T-helper 1 cell treated with Interleukin-12 subunit alpha and Interleukin-12 subunit beta and Interleukin-4 antibody, amounts not matched to agents 30 ng/mL and 1 ng/mL, for 36 hours (primary cell): Measurements from ENCODE around the gene DLG5. TPM values are rescaled to one million over a fixed set of nuclear protein-coding genes. Genes with fewer than 3 reads are reported as not detected.

Experiments used
- intact Hi-C: fragments of 100-400 bp; cut with micrococcal nuclease; formaldehyde crosslinking; loops from one replicate; pipeline ENCODE4 v1.15.1; 2024
- total RNA-seq: library from RNA; stranded (reverse); gene quantifications from 2 replicates; pipeline ENCODE4 v1.2.3, GENCODE V29; 2022

The DLG5 gene
- total RNA-seq, 1 donor from 2014 or later: 5.6 TPM

DNA sequence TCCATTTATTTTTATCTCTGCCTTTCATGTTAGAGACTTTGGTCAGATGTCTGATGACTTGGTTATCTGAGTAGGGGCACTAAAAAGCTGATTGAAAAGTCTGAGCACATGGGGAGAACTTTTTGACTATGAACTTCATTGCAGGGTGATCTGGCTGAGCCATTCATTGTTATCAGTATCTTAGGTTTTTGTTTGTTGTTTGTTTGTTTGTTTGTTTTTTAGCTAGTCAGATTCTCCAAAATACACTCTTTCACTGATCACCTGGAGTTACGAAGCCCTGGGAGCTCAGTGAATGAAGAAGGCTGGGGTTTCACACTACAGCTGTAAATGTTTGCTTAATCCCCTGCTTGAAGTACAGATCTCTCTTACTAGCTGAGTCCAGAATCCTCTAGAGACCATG, 28.6 kb upstream of the DLG5 start:
- intact Hi-C loops: no loop called here

DNA sequence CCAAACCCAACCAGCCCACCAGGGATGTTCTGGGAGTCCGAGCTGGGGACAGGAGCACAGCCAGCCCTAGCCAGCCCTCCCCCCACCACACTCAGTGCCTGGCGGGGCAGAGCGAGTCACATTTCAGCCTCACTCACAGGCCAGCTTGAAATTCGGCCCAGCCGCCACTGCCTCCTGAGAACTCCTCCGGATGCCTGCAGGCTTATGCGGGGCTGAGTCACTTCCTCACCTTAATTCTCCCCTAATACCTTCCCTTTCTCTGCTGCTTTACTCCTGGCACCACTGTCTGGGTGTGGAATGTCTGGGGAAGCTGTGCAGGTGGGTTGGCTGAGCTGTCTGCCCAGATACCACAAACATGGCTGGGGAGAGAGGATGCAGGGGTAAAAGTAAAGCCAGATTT, 22.6 kb upstream of the DLG5 start:
- intact Hi-C loops: no loop called here

DNA sequence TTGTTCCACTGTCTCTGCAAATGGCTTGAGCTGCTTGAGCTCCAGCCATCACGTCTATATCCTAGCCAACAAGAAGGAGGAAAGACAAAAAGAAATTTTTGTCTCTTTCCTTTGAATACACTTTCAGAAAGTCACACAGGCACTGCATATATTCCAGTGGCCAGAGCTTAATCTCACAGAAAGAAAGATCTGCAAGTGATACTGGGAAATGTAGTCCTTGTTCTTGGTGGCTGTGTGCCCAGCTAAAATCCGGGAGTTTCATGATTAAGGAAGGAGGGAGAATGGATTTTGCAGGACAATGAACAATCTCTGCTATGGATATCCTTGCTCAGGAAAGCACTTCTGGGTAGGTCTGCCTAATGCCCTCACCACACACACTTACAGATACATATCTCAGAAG, 19.5 kb upstream of the DLG5 start:
- intact Hi-C loops: no loop called here

DNA sequence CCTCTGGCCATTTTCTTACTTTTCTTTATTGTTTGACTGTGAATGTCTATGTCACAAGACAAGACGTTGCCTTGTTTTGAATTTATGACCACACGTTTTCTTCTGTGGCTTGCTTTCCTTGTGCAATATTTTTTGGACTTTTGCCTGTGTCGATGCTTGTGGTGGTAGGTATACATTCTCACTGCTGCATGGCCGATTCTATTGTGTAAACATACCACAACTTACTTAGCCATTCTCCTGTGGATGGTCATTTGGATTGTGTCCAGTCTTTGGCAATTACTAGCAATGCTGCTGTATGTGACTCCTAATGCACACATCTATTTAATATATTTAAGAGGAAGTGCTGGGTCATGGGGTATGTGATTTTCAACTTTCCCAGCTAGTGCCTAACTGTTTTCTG, 18.0 kb upstream of the DLG5 start:
- intact Hi-C loops: no loop called here

DNA sequence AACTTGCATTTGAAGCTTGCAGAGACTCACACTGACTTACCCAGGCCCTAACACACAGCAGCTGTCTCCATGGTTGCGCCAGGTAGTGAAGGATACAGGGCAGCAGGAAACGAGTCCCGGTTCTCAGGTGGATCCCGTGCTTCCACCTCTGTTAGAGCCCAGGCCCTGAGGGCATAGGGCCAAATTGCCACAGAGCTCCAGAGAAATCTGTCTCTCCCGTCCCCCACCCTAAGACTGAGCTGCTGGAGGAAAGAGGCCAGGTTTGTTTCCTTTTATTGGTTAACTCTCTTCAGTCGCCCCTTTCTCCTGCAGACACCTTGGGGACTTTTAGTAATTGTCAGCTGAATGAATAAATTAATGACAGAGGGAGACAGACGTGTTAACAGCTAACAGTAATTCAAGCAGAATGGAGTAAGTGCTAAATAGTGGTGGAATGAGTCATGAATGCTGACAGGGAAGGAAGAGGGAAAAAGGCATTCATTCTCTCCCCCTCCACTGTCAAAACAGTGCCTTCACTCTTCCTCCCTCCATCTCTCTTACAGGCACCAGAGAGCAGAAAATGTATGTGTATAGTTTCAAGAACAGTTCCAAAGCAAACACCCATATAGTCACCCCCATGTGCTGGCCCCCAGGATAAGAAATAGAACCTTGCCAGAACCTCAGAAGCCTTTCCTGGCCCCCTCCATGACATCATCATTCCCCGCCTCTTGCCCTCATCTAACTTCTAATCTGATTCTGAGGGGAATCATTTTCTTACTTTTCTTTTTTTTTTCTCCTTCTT, 16.8 kb upstream of the DLG5 start:
- intact Hi-C loops: no loop called here

DNA sequence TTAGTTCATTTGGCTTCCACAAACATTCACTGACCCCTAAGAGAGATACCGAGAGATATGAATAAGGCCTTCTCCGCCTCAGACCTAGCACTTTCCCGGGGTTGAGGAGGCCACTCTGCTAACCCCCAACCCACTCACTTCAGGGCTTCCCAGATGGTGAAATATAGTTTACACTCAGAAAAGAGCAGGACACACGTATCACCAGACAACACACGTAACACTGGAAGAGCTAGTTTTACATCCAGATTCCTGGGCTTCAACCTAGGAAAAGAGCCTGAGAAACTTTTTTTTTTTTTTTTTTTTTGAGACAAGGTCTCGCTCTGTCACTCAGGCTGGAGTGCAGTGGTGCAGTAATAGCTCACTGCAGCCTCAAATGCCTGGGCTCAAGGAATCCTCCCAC, 15.2 kb upstream of the DLG5 start:
- intact Hi-C loops: no loop called here

DNA sequence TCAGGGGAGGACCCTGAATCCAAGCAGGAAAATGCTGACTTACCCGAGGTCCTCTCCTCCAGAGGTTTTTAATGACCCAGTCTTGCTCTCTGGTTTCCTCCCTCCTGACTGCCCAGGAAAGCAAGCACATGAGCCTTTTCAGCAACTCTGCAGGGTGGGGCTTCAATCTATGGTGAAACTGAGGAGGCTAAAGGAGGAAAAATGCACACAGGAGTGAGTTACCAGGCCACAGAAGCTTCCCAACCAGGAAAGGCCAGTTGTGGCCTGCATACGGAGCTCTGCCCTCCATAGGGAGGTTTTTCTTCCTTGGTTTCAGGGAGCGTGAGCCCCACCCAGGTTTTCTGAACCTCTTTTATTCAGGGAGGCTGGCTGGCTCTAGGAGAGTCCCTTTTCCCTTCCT, 14.1 kb upstream of the DLG5 start:
- intact Hi-C loops: no loop called here

DNA sequence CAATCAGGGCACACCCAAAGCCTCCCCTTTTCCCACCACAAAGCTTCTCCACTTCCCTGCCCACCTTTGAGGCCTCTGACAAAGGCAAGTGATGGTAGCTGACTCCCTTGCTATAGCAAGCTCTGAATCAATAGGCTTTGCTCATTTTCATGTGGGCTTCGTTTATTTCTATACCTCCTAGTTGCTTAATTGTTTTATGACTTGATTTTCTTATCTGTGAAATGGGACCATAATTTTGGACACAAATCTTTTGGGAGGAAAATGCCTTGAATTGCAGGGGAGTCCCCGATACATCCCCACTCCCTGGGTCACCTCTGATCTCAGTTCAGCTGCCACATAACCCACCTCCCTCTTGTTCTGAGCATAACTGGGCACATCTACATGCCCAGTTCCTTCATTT, 13.7 kb upstream of the DLG5 start:
- intact Hi-C loops: no loop called here

DNA sequence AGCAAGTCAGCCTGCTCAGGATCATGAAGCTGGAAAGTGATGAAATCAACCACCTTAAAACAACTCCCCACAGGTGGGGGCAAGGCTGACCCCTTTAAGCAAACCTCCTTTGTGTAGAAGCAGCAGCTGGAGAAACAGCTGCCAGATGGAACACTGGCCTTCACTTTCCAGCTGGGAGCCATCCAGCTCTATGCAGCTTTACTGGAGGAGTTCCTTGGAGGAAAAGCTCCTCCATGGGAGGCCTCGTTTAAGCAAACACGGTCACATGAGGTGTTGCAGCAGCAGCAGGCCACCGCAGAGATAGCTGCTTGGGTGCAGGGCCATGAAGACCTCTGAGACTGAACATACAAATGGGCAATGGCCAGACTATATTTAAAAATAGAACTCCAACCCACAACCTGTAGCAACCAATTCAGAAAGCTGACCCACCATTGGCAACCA, 13.0 kb upstream of the DLG5 start:
- intact Hi-C loops: no loop called here

DNA sequence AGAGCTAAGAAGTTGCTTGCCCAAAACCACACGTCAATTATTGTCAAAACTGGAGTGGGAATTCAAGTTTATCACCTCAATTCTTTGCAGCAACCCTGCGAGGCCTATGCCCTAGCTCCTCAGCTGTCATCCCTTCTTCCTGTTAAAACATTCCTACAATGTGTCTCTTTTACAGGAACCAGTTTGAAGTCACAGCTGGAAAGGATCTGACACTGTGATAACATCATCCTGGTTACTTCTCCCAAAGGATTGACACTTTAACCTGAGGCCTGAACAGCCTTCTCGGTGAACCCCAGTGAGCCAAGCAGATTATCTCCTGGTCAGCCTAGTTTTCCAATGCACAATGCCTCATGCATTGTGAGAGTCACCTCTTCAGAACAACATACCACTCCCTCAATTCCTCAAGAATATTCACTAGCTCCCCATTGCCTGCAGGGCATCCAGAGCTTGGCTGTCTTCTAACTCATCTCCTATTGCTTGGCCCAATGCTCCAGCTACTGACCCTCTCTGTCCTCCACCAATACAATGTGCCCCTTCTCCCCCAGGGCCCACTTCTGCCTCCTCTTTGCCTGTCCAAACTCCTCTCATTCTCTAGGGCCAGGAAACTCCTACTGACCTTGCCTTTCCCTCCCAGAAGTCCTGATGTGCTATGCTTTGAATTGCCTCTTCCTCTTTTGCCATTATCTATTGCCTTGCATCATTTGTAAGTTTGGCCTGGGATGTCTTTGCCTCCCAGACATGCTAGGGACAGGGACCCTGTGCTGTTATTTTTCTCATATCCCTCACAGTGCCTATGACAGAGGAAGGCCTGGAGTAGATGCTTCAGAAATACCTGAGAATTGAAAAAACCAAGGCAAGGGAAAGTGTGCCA, 10.4 kb upstream of the DLG5 start:
- intact Hi-C loops: no loop called here

DNA sequence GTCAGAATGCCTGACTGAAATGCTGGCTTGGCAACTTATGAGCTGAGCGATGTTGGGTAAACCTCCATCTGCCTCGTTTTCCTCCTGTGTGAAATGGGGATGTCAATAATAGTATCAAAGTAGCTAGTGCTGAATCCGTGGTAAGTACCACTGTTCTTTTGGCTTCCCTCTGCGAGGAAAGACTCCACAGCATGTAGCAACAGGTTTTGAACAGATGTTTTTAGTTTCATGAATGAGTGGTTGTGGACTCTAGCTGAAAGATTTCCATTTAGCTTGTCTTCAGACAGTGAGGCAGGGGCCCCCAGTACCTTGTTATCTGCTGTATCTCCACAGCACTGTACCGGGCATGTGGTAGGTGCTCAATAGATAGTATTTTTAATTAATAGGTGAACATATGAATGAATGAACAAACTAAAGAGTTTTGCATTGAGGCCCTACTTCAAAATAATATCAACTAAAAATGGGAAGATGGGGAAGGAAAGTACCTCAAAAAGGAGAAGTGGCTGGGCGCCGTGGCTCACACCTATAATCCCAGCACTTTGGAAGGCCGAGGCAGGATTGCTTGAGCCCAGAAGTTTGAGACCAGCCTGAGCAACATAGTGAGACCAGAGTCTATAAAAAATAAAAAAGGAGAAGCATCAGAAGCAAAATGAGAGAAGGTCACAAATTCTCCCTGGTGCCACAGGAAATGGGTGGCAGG, 5.6 kb upstream of the DLG5 start:
- intact Hi-C loops: no loop called here

DNA sequence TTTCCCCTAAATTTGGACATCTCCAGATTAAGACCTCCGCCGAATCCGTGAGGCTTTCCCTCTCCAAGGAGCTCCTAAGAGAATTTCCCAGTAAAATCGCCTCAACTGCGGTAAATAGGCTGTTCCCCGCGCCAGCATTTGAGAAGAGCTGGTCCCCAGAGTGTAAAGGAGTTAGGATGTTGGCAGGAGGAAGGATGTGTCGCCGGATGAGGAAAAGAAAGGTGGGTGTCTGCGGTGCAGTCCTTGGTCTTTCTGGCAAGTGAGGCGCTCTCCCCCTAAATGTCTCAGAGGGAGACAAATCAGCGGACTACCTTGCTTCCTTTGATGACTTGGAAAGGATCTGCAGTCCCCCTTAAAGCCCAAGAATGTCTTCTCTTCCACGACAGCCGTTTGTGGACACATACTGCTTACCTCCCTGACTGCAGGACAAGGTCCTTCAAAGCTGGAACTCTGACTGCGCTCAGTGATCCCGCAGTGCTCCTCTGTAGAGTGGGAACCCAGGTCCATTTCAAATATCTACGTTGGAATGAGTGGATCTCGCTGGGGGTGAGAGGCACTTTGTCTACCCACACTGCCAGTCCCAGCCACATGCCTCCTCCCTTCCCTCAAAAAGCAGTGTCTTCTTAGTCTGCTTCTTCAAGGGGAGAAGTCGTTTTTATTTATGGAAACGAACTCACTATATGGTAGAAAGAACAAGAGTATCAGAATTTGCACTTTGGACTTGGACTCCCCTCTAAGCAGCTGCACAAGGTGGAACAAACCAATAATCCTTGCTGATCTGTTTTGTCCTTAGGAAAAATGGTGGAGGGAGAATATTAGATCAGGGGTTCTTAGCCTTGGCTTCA, 1.1 kb upstream of the DLG5 start:
- intact Hi-C loops: loop anchor here (2.0 kb wide), 1 partner anchor 91 kb away; no protein-coding TSS in a partner anchor

DNA sequence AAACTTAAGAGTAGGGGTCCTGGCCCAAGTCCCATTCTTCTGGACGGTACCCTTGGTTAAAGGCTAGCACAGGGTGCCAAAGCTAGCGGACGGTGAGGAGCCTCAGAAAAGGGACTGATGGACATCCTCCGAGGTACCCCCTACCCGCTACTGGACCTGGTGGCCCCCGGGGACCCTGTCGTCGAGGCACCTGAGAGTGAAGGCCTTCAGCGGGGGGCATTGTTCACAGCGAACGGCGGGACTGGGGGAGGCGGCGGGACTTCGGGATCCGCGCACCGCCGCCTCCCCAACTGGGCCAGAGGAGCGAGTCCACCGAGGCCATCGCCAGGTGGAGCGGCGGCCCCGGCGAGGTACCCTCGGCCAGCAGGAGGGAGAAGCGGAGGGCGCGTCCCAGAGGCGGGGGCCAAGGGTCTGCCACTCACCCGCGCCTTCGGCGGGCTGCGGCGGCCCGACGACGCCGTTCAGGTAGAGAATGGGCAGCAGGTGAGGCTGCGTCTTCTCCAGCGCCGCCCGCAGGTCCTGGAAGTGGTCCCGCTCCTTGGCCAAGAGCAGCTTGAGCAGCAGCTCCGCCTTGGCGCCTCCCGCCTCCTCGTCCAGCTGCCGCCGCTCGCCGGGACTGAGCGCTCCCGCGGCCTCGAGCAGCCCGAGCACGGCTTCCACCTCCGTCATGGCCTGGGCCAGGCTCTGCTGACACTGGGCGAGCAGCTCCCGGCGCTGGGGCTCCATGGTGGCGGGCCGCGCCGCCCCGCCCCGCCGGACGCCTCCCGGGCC, 575 bp downstream of the DLG5 start:
- intact Hi-C loops: loop anchor here (1.0 to 2.0 kb wide), 3 partner anchors 80 to 103 kb away; partner anchors contain the start of gene POLR3A

DNA sequence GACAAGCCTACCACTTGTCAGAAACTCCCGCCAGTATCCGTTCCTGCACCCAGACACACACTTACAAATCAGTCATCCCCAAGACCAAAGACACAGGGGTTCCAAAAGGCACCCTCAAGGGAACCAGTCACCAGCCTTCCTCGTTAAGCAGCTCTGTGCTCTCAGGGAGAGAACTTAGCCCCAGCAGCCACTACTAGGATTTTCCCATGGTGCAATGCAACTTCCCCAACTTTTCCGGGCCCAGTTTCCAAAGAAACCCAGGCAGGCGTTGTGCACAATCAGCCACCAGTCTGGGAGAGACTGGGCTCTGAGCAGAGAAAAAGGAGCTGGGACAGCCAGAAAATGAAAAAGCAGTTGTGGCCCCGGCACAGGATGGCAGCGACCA, 1.2 kb downstream of the DLG5 start:
- intact Hi-C loops: no loop called here

DNA sequence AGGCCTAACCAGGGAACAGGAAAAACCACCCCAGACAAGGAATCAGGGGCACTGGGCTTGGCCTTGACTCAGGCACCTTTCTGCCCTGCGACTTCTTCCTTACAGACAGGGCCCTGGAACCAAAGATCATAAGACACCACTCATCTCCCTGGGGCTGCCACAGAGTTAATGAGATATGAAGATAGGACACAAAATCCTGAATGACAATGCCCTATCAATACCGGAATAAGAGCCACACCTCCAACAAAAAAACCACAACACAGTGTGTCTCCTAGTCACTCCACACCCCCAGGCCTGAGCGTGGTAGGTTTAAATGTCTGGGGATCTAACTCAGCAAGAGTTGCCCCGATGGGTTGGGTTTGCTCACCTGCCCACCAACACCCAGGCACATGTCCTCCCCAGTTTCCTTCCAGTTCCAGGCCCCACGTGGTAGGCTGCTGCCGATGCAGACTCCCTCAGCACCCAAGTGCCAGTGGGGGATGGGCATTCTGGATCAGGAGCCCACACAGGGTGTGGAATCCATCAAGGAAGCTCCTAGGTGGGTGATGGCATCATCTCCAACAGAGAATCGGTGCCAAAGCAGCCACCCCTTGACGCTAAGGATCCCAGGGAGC, 3.9 kb downstream of the DLG5 start:
- intact Hi-C loops: no loop called here

DNA sequence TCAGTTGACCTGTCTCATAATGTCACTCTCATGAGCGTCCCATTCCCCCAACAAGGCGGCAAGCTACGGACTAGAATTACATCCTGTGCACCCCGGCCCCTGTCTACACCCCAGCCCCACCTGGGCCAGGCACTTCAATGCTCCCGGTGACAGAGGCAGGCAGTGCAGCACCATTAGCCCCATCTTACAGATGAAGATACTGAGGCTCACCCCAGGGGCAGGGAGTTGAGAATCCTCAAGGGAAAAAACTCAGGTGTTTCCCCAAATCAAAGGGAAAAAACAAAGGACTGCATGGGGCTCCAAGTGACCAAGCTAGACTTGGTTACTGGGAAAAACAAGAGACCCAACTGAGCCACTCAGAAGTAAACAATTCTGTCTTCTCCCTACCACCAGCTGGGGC, 4.5 kb downstream of the DLG5 start:
- intact Hi-C loops: no loop called here

DNA sequence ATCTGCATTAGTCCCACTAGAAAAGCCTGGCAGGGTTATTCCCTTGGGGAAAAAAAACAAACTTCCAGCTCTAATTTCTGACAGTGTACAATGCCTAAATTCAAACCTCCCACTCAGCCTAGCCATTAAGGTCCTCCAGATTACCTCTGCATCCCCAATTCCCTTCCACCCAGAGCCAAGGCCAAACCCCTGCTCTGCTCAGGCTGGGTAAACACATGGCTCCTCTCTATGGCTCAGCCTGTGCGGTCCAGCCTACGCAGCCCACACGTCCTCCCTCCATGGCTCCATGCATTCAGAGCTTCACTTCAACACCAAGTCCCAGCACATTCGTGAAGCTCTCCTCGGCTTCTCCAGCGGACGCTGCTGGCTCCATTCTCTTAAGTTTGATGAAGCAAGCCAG, 5.2 kb downstream of the DLG5 start:
- intact Hi-C loops: no loop called here

DNA sequence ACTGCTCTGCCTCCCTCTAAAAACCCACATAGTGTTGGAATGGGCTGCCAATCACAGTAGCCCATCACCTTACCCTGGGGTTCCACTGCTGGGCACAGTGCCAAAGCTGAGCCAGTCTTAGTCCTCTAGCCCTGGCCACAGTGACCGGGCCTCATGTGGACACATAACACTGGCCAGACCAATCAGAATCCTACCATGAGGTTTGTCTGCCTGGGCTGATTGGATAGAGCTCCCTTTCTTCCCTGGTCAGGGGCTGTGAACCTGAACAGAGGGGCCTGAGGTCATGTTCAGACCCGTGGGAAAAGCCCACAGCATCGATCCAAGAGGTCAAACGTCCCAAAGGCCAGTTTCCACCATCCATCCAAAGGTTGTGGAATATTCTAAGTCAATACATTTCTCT, 6.1 kb downstream of the DLG5 start:
- intact Hi-C loops: no loop called here

DNA sequence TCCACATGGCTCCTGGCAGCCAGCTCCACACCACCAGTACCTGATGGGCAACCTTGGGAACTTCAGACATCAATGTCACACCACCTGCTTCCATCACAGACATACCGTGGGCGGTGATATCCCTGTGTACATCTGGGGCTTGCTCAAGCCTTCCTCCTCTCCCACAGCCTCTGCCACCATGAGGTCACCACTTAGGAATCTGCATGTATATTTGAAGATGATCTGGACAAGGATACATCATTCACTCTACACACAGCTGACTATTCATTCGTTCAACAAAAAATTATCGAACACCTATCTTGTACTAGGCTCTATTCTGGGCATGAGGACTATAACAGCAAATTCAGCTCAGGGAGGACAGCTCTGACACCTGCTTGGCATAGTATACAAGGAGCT, 6.8 kb downstream of the DLG5 start:
- intact Hi-C loops: no loop called here
